Mammary epithelial cell (primary cell): Measurements from ENCODE around the gene TGDS.

ENCODE experiments used
- CTCF ChIP-seq, 2 donors: IDR thresholded peaks in 1 of 2; conservative IDR thresholded peaks in 1 of 2; 2 replicates each; pipeline ENCODE4 v1.5.1; 2011 to 2012; ENCODE audit warnings: inconsistent platforms in 2 of 2, low read length in 2 of 2, mild to moderate bottlenecking in 2 of 2, control low read depth in 1 of 2, low read depth in 1 of 2; ENCODE audit not compliant: insufficient read depth in 1 of 2; ENCODE audit errors: extremely low read depth in 1 of 2
- EZH2 ChIP-seq: IDR thresholded peaks from 2 replicates; pipeline ENCODE4 v1.6.1; 2012; ENCODE audit warnings: low read length, inconsistent platforms, borderline replicate concordance

- TF ChIP-seq CTCF (conservative IDR thresholded peaks at IDR 0.05 in 1 of 2, IDR thresholded peaks at IDR 0.05 in 1 of 2; ENCODE audit: extremely low read depth in 1 of 2, insufficient read depth in 1 of 2, low read depth in 1 of 2, low read length in 2 of 2) (no peak), EZH2 (no peak)
Measured at GRCh38 chr13:94607939-94608338, 12.0 kb upstream of the TGDS start.
